ENCODE measurements around the gene ROCK2.

The ROCK2 gene

DNA sequence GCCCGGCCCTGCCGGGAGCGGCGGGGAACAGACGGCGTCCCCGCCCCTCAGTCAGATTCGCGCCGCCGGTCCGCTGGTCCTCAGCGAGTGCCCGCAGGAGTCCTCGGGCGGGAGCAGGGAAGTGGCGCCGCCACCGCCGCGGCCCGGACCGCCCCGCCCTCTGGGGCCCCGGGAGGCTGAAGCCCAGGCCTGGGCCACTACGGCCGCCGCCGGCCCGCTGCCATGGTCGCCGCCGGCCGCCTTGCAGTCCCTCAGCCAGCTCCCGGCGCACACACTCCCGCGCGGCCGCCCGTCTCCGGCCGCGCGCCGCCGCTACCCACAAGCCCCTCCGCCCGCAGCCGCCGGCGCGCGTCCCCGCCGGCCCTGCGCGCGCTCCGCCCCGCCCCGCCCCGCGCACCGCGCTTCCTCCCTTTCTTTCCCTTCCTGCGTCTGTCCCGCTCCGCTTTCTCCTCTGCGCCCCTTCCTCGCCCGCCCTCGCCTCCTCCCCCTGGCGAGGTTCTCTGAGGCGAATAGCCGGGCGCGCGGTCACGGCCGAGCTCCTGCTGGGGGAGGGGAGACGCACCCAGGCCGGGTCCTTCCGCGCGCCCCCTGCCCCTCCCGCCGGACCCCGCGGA, at the start of gene ROCK2:
TSS of gene ROCK2 (minus strand) at position 295 of the 614 bp plus-strand sequence. CDS start 500 bp downstream, outside the sequence.
- DNase-seq = peak; percentile 78 to 84

GRCh38 chr2:11393711-11394236, 49.3 kb upstream of the ROCK2 start:
- no peak for DNase-seq

DNA sequence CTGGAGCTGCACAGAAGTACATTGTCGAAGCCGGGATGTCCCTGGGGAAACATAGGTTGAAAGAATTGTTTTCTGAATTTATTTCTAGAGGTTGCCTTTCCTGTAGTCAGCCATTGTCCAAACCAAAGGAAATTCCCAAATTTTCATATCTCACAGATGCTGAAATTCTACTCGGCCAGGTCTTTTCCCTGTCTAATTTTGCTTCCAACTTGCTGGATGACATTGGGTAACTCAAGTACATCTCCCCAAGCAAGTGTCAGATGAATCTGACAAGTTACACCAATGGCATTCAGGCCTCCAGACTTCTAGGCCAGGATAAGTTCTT, 47.5 kb upstream of the ROCK2 start:
- no peak for DNase-seq

GRCh38 chr2:11390399-11390658, 45.9 kb upstream of the ROCK2 start:
- DNase-seq = no peak

DNA sequence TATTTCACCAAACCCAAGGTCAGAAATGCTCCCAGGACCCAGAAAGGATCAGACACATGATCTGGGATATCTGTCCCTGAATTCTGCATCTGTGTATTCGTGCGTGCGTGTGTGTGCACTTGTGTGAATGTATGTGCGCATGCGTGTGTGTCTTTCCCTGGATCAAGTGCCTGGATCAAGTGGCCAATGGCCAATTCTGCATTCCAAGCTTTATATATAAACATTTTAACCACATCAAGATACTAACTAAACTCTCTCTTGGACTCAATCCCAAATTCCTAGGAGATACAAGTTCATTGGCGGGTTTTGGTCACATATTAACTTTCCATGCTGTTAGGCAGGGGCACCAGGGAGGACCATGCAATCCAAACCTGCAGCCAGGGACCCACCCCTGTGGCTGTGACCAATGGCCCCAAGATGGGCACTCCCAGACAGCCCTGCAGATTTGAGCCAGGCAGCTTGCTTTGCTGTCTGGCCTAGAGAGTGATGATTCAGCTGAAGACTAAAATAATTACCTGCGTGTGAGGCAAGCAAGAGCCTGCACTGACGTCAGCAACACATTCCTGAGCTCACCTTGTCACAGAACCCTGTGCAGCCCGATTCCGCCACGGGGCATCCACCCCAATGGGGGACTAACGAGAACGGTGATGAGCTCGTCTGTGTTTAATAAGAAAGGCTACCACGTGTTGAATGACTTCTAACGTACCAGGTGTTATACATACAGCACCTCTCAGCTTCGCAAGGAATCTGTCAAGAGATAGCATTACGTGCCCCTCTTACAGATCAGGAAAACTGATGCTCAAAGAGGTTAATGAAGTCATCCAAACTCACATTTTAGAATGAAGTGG, 45.3 kb upstream of the ROCK2 start:
- no peak for DNase-seq

- no peak for DNase-seq
Measured at GRCh38 chr2:11389052-11389420, 44.6 kb upstream of the ROCK2 start.

DNA sequence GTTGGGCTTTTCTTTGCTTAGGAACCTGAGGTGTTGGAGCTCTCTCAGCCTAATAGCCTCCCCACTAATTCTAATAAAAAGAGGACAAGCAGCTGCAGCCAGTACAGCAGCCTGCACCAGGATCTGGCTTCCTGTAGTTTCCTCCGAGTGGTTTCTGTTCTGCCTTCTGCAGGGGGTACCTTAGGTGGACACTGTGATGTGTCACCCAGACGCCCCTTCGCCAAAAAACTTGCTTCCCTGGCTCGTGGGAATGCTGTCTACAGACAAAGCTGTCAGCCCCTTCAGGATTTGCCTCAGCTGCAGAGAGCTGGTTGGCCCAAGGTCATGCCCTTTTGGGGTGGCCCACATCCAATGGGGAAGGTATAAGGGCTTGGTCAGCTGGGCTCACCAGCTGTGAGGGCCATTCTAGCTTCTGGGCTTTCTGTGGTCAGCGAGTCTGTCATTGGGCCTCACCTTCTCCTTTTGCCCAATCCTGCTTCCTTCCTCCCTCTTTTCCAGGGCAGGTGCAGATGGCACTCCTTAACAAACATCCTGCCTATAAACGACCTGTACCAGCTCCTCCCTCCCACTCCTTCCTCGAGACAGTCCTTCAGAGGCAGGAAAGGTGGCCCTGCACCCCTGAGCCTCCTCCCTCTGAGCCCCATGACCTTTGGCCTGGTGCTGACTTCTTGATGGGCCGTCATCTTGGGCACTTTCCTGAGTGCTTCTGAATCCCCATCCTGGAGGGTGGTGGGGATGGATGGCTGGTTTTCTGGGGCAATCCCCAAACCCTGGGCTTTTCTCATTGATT, 44.0 kb upstream of the ROCK2 start:
- DNase-seq = no peak

- DNase-seq = no peak
Measured at GRCh38 chr2:11387843-11388242, 43.4 kb upstream of the ROCK2 start.

DNA sequence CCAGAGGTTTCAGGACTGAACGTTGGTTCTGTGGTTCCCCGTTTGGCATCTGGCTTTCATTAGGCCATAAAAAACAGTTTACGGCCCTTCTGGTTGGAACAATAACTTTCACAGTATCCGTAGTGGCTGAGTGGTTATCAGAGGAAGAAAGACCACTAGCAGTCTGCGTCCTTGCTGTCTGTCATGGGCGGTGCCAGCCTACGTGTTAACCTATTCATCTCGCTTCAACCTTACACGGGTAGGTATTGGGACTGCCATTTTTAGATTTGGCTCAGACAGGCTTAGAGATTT, 42.6 kb upstream of the ROCK2 start:
- no peak for DNase-seq

- DNase-seq = no peak
Measured at GRCh38 chr2:11385847-11386246, 41.4 kb upstream of the ROCK2 start.

DNA sequence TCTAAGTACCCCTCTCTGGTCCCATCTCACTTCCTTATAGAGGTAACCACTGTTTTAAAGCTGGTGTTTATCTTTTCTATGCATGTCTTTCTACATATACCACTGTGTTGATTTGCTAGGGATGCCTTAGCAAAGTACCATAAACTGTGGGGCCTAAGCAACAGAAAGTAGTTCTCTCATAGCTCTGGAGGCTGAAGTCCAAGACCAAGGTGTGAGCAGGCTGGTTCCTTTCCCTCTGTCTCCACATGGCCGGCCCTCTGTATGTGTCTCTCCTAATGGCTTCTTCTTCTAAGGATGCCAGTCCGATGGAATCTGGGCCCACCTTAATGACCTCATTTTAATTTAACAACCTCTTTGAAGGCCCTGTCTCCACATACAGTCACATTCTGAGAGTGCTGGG, 40.8 kb upstream of the ROCK2 start:
- no peak for DNase-seq

GRCh38 chr2:11379558-11379957, 35.1 kb upstream of the ROCK2 start:
- no peak for DNase-seq

- DNase-seq = no peak
Measured at GRCh38 chr2:11377928-11378545, 33.6 kb upstream of the ROCK2 start.

DNA sequence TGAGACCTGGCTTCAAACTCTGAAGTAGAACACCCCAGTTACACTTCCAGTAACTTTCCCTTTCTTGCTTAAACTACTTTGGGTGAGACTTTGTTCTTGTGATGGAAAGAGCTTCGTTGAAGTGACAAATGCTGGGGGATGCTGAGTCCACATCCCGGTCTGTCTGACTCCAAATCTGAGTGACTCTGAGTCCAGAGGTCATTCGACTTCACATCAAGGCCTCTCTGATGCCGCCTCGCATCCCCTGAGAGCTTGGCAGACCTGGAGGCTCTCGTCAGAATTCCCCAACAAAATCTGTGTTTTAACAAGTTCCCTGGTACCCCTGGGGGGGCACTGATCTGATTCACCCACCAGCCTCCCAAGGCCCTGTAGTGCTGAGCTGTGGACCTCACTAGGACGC, 31.6 kb upstream of the ROCK2 start:
- DNase-seq = no peak

- DNase-seq = no peak
Measured at GRCh38 chr2:11375689-11376027, 31.2 kb upstream of the ROCK2 start.

- no peak for DNase-seq
Measured at GRCh38 chr2:11375025-11375688, 30.7 kb upstream of the ROCK2 start.

DNA sequence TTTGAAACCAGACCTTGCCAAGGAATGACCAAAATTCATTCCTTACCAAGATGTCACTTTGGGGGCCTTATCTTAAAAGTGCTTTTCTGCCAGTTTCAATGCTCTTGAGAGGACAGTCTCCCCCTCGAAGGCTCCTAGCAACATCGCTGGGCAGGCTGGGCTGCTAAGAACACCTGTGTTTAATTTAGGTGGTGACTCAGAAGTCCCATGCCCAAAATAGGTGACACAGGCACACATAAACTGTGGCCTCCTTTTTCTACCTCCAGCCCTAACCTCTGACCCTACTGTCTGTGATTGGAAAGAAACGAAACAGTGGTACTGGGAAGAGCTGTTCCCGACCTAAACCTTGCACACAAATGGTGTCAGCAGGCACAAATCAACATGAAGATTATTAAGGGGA, 28.7 kb upstream of the ROCK2 start:
- no peak for DNase-seq

DNA sequence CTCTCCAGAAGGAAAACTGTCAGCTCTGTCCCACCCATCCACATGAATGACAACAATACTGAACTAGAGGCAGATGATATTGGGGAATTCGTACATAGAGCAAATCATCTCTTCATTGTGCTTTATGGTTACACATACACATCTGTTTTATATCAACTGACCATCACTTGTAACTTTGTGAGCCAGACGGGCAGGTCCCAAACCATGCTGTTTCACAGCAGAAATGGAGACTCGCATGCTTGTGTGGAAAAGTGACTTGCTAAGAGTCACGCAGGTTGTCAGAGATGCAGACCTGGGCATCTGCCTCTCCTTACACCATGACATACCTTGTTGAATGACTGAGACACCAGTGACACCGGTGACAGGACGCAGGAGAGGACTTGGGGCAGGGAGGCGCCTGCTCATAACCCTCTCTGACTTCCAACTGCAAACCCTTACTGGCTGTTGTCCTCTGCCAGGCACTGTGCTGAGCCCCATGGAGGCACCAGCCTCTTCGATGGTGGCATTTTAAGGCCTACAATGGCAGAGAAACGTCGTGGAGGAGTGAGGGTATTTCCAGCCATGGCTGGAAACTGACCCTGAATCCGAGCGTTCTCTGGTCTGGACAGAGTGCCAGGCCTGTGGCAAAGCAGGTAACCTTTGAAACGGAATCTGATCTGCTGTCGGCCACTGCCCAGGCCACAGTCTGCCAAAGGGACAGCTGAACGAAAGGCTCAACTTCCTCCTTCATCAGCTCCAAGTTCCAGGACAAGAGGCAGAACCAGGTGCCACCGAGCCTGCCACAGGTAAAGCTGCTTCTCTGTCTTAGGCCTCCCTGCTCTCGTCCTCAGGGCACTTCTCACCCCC, 26.9 kb upstream of the ROCK2 start:
- DNase-seq = no peak

GRCh38 chr2:11370377-11371091, 26.1 kb upstream of the ROCK2 start:
- DNase-seq = no peak

DNA sequence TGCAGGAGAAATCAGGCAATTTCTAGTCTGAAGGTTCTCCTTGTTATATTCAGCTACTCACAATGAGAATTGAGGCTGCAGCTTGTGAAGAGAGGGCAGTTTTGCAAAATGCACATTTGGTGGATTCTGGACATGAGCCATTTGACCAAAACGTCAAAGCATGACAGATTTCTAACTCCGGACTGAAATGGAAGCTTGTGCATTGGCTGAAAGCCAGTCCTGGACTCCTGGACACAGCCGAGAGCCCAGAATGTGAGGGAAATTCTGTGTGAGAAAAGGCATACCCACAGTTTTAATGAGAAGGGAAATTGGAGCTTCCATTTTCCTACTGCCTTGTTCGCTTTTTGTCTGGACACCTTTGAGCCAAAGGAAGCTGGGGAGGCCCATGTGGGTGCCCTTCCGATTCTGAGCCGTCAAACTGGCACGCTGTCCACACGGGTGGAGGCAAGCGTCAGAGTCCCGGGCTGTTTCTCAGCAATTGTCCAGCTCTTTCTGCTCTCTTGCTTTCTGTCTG, 23.7 kb upstream of the ROCK2 start:
- no peak for DNase-seq

DNA sequence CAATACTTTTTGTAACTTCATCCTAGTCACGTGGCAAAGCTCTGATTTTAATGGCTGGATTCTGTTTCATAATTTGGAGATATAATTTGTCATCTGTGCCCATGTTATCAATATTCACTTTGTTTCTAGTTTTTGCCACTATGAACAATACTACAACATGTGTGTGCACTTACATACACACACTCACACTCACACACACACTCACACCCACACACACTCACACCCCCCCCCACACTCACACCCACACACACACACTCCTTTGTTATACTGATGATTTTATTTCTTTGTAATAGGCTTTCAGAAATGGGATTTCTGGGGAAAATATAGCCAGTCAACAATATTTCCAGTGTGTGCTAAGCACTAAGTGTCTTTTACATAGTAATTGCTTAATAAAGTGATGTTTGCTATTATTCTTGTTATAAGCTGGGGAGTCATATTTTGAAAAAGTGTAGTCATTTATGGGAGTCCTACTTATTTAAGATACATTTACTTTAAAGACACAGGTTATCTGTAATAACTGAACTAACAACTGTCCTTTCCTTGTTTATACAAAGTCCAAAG, 22.8 kb upstream of the ROCK2 start:
- DNase-seq = no peak

Data from hippocampal formation (tissue), 2 donors.